BE2C (cell line): ENCODE measurements around the gene GRM4.

ENCODE experiments used
- DNase-seq: peaks from one replicate; pipeline ENCODE4 v3.0.0-alpha.2; 2020
- H3K27me3 ChIP-seq: fragments of 250-450 bp; sonication (Bioruptor Pico); 2 replicates; pipeline ENCODE4 v1.5.1; 2020; ENCODE audit warnings: mild to moderate bottlenecking
- H3K36me3 ChIP-seq: fragments of 250-450 bp; sonication (Bioruptor Pico); 2 replicates; pipeline ENCODE4 v1.5.1; 2020; ENCODE audit warnings: mild to moderate bottlenecking
- H3K4me1 ChIP-seq: fragments of 250-450 bp; sonication (Bioruptor Pico); 2 replicates; pipeline ENCODE4 v1.5.1; 2020
- H3K4me3 ChIP-seq: 2 replicates; pipeline ENCODE4 v1.5.1; 2011; ENCODE audit warnings: low read depth, low read length
- H3K9me3 ChIP-seq: fragments of 250-450 bp; sonication (Bioruptor Pico); 2 replicates; pipeline ENCODE4 v1.5.1; 2020
- TF ChIP-seq, protein P1 (sequence below): IDR thresholded peaks from 2 replicates; pipeline ENCODE4 v1.5.1; 2012; ENCODE audit warnings: mild to moderate bottlenecking, low read depth, low read length

GRM4 gene

DNA sequence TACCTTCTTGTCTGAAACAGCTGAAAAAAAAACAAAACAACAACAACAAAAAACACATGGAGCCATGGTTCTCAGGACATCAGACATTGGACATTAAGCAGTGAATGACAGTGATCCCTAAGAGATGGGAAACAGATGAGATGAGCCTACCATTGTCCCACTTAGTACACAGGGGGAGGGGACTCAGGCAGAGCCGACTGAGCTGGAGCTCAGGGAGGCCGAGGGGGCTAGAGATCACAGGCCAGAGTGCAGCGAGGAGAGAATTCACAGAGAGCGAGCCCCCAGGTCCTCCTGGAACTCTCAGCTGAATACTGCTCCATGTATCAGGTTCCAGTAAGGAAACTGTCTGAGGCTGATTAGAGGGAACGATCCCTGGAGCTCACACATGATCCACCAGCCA lies 134.6 kb downstream of the GRM4 start:
- no peaks in the 10 kb centered on the region for H3K4me1 ChIP-seq
- no peak for DNase-seq
- H3K4me3 ChIP-seq, result no peak overlapping the region
- H3K27me3 ChIP-seq, result no peaks in the 10 kb centered on the region
- H3K36me3 ChIP-seq, result no peaks in the 10 kb centered on the region
- peaks cover 6% of the 10 kb centered on the region for H3K9me3 ChIP-seq
- TF ChIP-seq, protein P1, sequence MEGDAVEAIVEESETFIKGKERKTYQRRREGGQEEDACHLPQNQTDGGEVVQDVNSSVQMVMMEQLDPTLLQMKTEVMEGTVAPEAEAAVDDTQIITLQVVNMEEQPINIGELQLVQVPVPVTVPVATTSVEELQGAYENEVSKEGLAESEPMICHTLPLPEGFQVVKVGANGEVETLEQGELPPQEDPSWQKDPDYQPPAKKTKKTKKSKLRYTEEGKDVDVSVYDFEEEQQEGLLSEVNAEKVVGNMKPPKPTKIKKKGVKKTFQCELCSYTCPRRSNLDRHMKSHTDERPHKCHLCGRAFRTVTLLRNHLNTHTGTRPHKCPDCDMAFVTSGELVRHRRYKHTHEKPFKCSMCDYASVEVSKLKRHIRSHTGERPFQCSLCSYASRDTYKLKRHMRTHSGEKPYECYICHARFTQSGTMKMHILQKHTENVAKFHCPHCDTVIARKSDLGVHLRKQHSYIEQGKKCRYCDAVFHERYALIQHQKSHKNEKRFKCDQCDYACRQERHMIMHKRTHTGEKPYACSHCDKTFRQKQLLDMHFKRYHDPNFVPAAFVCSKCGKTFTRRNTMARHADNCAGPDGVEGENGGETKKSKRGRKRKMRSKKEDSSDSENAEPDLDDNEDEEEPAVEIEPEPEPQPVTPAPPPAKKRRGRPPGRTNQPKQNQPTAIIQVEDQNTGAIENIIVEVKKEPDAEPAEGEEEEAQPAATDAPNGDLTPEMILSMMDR, result no peak

DNA sequence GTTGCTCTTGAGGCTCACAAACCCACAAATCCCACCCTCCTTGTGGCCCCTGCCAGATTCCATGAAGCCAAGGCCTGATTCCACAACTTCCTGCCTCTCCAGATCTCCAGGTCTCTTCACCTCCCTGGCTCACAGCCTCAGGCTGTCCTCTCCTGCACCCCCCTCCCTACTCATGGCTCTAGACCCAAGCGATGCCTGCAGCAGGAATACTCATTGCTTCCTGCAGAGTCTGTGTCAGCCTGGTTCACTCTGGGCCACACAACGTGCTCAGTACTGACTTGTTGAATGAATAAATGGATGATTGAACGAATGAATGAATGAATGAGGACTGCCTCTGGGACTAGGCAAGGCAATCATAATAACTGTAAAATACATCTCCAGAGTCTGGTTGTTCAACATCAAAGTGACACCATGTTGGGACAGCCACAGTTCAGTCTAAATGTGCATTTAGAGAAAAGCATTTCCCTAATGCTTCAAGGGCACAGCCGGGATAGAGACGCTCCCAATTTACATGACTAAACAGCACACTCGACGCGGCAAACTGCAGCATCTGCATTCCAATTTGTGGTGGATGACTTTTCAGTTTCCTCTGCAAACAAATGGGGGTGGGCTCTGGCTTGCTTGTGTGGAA lies 139.9 kb downstream of the GRM4 start:
- H3K36me3 ChIP-seq, result no peaks in the 10 kb centered on the region
- H3K4me3 ChIP-seq, result no peak overlapping the region
- TF ChIP-seq, protein P1, result no peak
- no peaks in the 10 kb centered on the region for H3K27me3 ChIP-seq
- DNase-seq, result no peak
- H3K4me1 ChIP-seq, result no peaks in the 10 kb centered on the region
- peaks cover 6% of the 10 kb centered on the region for H3K9me3 ChIP-seq

DNA sequence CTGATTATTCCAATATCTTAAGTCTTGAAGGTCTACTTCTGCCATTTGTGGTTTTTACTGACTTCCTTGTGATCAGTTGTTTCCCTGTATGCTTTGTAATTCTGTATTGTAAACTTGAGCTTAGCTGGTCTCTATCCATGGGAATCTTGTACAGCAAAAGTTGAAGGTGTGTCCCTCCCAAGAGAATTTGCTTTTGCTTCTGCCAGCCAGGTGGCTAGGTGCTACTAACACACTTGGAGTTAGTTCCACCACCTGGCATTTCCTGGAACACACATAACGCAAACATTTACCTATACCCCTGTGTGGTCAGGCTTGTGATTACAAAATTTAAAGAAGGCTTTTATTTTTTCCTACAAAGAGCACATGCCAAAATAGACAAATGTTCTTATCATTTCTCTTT lies 141.2 kb downstream of the GRM4 start:
- DNase-seq, result no peak
- no peaks in the 10 kb centered on the region for H3K36me3 ChIP-seq
- no peaks in the 10 kb centered on the region for H3K27me3 ChIP-seq
- H3K4me3 ChIP-seq, result no peak overlapping the region
- TF ChIP-seq, protein P1, result no peak
- H3K4me1 ChIP-seq, result no peaks in the 10 kb centered on the region
- H3K9me3 ChIP-seq, result peaks cover 6% of the 10 kb centered on the region

DNA sequence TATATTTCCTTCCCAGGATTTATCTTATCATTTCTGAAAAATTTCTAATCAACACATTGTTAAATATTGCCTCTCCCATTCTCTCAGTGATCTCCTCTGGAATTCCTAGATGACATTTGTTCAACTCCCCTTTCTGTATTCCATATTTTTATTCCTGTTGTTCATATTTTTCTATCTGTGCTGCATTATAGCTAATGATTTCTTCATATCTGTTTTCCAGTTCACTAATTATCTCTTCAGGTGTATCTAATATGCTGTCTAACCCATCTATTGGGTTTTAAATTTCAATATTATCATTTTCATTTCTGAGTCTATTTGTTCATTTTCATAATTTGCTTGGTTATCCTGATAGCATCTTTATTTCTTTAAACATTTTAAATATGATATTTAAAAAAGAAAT lies 141.9 kb downstream of the GRM4 start:
- no peak for DNase-seq
- Histone ChIP-seq H3K27me3 (no peaks in the 10 kb centered on the region), H3K4me3 (no peak overlapping the region), H3K36me3 (no peaks in the 10 kb centered on the region), H3K9me3 (peaks cover 5% of the 10 kb centered on the region), H3K4me1 (no peaks in the 10 kb centered on the region)
- TF ChIP-seq, protein P1, result no peak

DNA sequence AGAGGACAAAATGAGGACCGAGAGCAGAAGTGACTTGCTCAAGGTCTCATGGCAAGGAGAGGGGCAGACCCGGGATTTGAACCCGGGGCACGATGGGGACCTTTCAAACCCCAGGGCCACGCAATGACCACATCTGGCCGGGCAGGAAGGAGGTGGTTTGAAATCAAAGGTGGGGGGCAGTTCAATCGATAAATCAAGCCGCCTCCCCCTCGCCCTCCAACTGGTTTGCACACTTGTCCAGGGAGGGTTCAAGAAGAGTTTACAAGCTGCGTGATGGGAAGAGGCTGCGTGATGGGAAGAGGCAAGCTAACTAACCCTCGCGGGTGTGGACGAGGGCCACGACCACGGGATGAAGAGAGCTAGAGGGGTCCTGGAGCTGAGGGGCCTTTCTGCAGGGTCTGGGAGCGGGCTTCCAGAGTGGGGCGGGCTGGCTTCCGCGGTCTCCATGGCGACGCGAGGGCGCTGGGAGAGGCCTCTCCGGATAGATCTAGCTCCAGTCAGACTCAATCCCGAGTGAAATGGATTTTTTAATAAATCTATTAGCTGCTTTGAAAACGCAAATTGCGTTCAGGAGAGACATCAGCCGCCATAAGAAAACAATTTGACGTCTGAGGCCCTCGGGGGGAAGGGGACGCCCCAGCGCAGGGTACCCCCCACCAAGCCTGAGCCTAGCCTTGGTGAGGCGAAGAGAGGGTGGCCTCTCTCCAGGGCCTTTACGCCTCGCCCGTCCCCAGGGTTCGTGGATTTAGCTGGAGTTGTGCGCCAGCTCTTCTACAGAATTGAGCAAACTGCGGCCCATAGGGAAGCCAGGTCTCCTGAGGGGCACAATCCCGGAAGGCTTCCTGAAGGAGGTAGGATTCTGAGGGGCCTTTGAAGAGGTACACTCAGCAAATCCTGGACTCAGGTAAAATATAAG lies 143.9 kb downstream of the GRM4 start:
- TF ChIP-seq, protein P1, result no peak
- DNase-seq, result no peak
- Histone ChIP-seq H3K9me3 (no peaks in the 10 kb centered on the region; the same call in 1 of the 2 replicates), H3K4me1 (no peaks in the 10 kb centered on the region), H3K27me3 (no peaks in the 10 kb centered on the region), H3K4me3 (no peak overlapping the region), H3K36me3 (no peaks in the 10 kb centered on the region)

DNA sequence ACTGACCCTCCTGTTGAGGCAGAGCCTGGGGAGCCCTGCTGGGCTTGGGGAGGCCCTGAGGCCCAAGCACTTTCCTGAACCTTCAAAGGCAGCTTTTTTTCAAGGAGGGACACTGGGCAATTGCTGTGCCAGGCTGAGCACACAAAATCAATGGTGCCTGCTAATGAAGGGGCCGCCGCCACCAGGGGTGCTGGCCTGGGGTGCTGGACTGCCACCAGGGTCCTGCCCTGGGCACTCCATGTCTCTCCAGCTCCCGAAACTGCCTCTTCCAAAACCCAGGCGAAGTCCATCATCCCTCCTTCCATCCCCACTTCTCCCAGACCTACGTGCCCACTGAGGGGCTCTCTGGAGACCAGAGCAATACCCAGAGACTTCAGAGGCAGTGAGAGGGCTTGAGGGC lies 145.6 kb downstream of the GRM4 start:
- Histone ChIP-seq H3K4me1 (peaks cover 3% of the 10 kb centered on the region), H3K9me3 (no peaks in the 10 kb centered on the region; the same call in 1 of the 2 replicates), H3K36me3 (no peaks in the 10 kb centered on the region), H3K27me3 (no peaks in the 10 kb centered on the region), H3K4me3 (no peak overlapping the region)
- DNase-seq, result no peak
- TF ChIP-seq, protein P1, result no peak
